HG02884 (cell line): ENCODE data around the gene CD58.
"Not testable (repeated sequence)": the region's sequence is repeated elsewhere in the genome, so short reads cannot be mapped to it uniquely, and the experiment has no call there.

Experiments
- ATAC-seq: cut with Tn5 transposase; IDR thresholded peaks from one replicate; pipeline ENCODE4 v1.9.1; 2021; ENCODE audit warnings: mild to moderate bottlenecking, moderate library complexity; ENCODE audit not compliant: unreplicated experiment

CD58 gene

GRCh38 chr1:116570358-116571214 lies at the start of gene CD58:
CD58 (minus strand) TSS chr1:116571026; CDS start chr1:116570972, 54 bp downstream.
- ATAC-seq, result peak; percentile 48

GRCh38 chr1:116620392-116620791 lies 49.6 kb upstream of the CD58 start:
- not testable (repeated sequence) for ATAC-seq

- not testable (repeated sequence) for ATAC-seq
Measured at GRCh38 chr1:116619106-116619505, 48.3 kb upstream of the CD58 start.

- ATAC-seq, result not testable (repeated sequence)
Measured at GRCh38 chr1:116617808-116618207, 47.0 kb upstream of the CD58 start.

- ATAC-seq, result not testable (repeated sequence)
Measured at GRCh38 chr1:116613825-116614224, 43.0 kb upstream of the CD58 start.

GRCh38 chr1:116609801-116610371 lies 39.1 kb upstream of the CD58 start:
- not testable (repeated sequence) for ATAC-seq

- not testable (repeated sequence) for ATAC-seq
Measured at GRCh38 chr1:116608841-116609240, 38.0 kb upstream of the CD58 start.

GRCh38 chr1:116608151-116608550 lies 37.3 kb upstream of the CD58 start:
- not testable (repeated sequence) for ATAC-seq

- ATAC-seq, result not testable (repeated sequence)
Measured at GRCh38 chr1:116607463-116607862, 36.6 kb upstream of the CD58 start.

- ATAC-seq, result not testable (repeated sequence)
Measured at GRCh38 chr1:116606067-116606466, 35.2 kb upstream of the CD58 start.

GRCh38 chr1:116605315-116605714 lies 34.5 kb upstream of the CD58 start:
- ATAC-seq, result no peak

GRCh38 chr1:116604408-116604807 lies 33.6 kb upstream of the CD58 start:
- not testable (repeated sequence) for ATAC-seq

- not testable (repeated sequence) for ATAC-seq
Measured at GRCh38 chr1:116603646-116604045, 32.8 kb upstream of the CD58 start.

- not testable (repeated sequence) for ATAC-seq
Measured at GRCh38 chr1:116599369-116599768, 28.5 kb upstream of the CD58 start.

- not testable (repeated sequence) for ATAC-seq
Measured at GRCh38 chr1:116598420-116599036, 27.7 kb upstream of the CD58 start.

GRCh38 chr1:116597388-116597787 lies 26.6 kb upstream of the CD58 start:
- ATAC-seq, result peak; percentile 78

- ATAC-seq, result not testable (repeated sequence)
Measured at GRCh38 chr1:116596742-116597307, 26.0 kb upstream of the CD58 start.

- not testable (repeated sequence) for ATAC-seq
Measured at GRCh38 chr1:116595946-116596741, 25.3 kb upstream of the CD58 start.

GRCh38 chr1:116595065-116595840 lies 24.4 kb upstream of the CD58 start:
- ATAC-seq, result not testable (repeated sequence)

- not testable (repeated sequence) for ATAC-seq
Measured at GRCh38 chr1:116593977-116594376, 23.2 kb upstream of the CD58 start.
